ENCODE data around the gene CPSF4L. TPM values are rescaled to one million over a fixed set of nuclear protein-coding genes. Genes with fewer than 3 reads are reported as not detected.

The CPSF4L gene
- total and polyA plus RNA-seq, 2 of the 13 experiments (the other 11 are each of a cell fraction or from before 2014, with no cell fraction given): 0.73 to 1.6 TPM

DNA sequence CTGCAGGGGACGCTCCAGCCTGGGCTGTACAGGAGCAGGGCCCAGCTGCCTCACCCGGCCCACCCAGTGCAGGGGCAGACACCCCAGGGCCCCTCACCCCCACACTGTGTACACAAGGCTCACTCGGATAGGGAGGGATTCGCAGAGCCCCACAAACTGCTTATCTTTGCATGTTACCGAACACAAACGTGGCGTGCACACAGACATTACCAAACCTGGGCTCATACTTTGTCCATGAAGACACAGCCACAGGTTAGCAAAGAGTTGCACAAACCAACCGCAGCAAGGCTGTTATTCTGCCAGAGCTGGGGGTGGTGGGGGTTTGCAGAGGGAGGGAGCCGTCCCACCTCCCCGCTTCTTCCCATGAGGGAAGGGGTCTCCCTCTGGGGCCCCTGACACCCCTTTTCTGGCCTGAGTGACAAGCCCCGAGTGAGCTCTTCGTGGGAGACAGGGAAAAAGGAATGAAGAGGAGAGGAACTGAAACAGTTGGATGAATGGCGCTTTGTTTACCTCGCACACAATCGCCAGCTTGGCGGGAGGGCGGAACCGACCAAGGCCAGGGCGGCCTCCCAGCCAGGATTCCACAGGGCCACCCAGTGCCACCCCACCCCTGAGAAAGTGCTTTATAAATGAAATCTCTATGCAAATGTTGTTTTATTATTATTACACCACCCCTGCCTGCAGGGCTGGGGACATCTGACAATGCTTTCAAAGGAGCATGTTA lies 434 bp upstream of the CPSF4L start (continued):
- TF ChIP-seq, protein P1, sequence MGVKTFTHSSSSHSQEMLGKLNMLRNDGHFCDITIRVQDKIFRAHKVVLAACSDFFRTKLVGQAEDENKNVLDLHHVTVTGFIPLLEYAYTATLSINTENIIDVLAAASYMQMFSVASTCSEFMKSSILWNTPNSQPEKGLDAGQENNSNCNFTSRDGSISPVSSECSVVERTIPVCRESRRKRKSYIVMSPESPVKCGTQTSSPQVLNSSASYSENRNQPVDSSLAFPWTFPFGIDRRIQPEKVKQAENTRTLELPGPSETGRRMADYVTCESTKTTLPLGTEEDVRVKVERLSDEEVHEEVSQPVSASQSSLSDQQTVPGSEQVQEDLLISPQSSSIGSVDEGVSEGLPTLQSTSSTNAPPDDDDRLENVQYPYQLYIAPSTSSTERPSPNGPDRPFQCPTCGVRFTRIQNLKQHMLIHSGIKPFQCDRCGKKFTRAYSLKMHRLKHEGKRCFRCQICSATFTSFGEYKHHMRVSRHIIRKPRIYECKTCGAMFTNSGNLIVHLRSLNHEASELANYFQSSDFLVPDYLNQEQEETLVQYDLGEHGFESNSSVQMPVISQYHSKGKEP (CRISPR knock-in tag; IDR thresholded peaks at IDR 0.05): no peak
- TF ChIP-seq, protein P2, sequence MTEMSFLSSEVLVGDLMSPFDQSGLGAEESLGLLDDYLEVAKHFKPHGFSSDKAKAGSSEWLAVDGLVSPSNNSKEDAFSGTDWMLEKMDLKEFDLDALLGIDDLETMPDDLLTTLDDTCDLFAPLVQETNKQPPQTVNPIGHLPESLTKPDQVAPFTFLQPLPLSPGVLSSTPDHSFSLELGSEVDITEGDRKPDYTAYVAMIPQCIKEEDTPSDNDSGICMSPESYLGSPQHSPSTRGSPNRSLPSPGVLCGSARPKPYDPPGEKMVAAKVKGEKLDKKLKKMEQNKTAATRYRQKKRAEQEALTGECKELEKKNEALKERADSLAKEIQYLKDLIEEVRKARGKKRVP (CRISPR knock-in tag; IDR thresholded peaks at IDR 0.05): peak in 1 of 2 experiments; percentile 66; a peak in 2 of 4 replicates
- TF ChIP-seq, protein P3, sequence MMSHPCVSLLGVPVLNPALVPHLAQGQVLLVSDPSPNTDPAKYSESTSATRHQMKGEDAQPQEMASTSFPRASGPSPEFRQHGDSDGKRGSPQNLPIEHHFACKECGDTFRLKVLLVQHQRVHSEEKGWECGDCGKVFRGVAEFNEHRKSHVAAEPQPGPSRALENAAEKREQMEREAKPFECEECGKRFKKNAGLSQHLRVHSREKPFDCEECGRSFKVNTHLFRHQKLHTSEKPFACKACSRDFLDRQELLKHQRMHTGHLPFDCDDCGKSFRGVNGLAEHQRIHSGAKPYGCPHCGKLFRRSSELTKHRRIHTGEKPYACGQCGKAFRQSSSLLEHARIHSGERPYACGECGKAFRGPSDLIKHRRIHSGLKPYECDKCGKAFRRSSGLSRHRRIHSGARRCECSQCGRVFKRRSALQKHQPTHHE (CRISPR knock-in tag; IDR thresholded peaks at IDR 0.05; ENCODE audit: borderline replicate concordance): peak; percentile 57; the same call in 1 of the 2 replicates
- TF ChIP-seq, protein P4, sequence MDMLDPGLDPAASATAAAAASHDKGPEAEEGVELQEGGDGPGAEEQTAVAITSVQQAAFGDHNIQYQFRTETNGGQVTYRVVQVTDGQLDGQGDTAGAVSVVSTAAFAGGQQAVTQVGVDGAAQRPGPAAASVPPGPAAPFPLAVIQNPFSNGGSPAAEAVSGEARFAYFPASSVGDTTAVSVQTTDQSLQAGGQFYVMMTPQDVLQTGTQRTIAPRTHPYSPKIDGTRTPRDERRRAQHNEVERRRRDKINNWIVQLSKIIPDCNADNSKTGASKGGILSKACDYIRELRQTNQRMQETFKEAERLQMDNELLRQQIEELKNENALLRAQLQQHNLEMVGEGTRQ (IDR thresholded peaks at IDR 0.05; ENCODE audit: low read depth, low read length): no peak
- TF ChIP-seq, protein P4 (CRISPR knock-in tag; IDR thresholded peaks at IDR 0.05; ENCODE audit: borderline replicate concordance): no peak
- TF ChIP-seq FOXP1 (IDR thresholded peaks at IDR 0.05) (no peak), FOXP1 (CRISPR knock-in tag; IDR thresholded peaks at IDR 0.05) (peak; percentile 63; the same call in 1 of the 2 replicates), ZNF674 (CRISPR knock-in tag; IDR thresholded peaks at IDR 0.05; ENCODE audit: low read depth) (no peak), ZNF143 (CRISPR knock-in tag; IDR thresholded peaks at IDR 0.05) (0 out of 2 replicates have a peak, but pooled peaks have one; percentile 15), NFE2 (CRISPR knock-in tag; IDR thresholded peaks at IDR 0.05) (no peak), NKX3-1 (CRISPR knock-in tag; IDR thresholded peaks at IDR 0.05) (peak; percentile 78; the same call in 1 of the 2 replicates), POLR2AphosphoS2 (IDR thresholded peaks at IDR 0.05; ENCODE audit: low read depth, low read length) (no peak), POLR2A (IDR thresholded peaks at IDR 0.05; ENCODE audit: insufficient read depth in 1 of 2, low read depth in 2 of 2, low read length in 2 of 2) (peak; percentile 62 to 87), DMAP1 (CRISPR knock-in tag; IDR thresholded peaks at IDR 0.05) (peak; percentile 76; the same call in 1 of the 2 replicates), ZNF263 (CRISPR knock-in tag; IDR thresholded peaks at IDR 0.05) (0 out of 2 replicates have a peak, but pooled peaks have one; percentile 24), ZNF563 (CRISPR knock-in tag; IDR thresholded peaks at IDR 0.05) (no peak), ZNF570 (CRISPR knock-in tag; IDR thresholded peaks at IDR 0.05; ENCODE audit: borderline replicate concordance) (no peak), ZFP36L2 (CRISPR knock-in tag; IDR thresholded peaks at IDR 0.05) (no peak), KMT2A (CRISPR knock-in tag; IDR thresholded peaks at IDR 0.05) (peak; percentile 45), TRIM24 (CRISPR knock-in tag; IDR thresholded peaks at IDR 0.05) (no peak), HDAC6 (IDR thresholded peaks at IDR 0.05; ENCODE audit: low read depth, low read length) (no peak), MED13 (CRISPR knock-in tag; IDR thresholded peaks at IDR 0.05) (no peak), NR2F6 (IDR thresholded peaks at IDR 0.05) (no peak; the same call in 1 of the 2 replicates), NR2F6 (CRISPR knock-in tag; IDR thresholded peaks at IDR 0.05) (peak; percentile 58)
- TF ChIP-seq, protein P5, sequence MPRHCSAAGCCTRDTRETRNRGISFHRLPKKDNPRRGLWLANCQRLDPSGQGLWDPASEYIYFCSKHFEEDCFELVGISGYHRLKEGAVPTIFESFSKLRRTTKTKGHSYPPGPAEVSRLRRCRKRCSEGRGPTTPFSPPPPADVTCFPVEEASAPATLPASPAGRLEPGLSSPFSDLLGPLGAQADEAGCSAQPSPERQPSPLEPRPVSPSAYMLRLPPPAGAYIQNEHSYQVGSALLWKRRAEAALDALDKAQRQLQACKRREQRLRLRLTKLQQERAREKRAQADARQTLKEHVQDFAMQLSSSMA (CRISPR knock-in tag; IDR thresholded peaks at IDR 0.05): no peak
- TF ChIP-seq, protein P6, sequence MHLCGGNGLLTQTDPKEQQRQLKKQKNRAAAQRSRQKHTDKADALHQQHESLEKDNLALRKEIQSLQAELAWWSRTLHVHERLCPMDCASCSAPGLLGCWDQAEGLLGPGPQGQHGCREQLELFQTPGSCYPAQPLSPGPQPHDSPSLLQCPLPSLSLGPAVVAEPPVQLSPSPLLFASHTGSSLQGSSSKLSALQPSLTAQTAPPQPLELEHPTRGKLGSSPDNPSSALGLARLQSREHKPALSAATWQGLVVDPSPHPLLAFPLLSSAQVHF (CRISPR knock-in tag; IDR thresholded peaks at IDR 0.05): no peak

Measured in HepG2 (cell line).